AG09319 (cell line): ENCODE data around the gene DNAJC5.

Experiments
- DNase-seq: peaks from one replicate; pipeline ENCODE4 v3.0.0-alpha.2; 2010; ENCODE audit warnings: low read depth; ENCODE audit errors: extremely low read depth
- TF ChIP-seq, protein P1 (sequence below): IDR thresholded peaks from 2 replicates; pipeline ENCODE4 v1.5.1; 2011; ENCODE audit warnings: low read depth, mild to moderate bottlenecking, inconsistent platforms, low read length, moderate library complexity

Gene DNAJC5

GRCh38 chr20:63962426-63963347 is 67.8 kb downstream of the DNAJC5 start:
- TF ChIP-seq, protein P1, sequence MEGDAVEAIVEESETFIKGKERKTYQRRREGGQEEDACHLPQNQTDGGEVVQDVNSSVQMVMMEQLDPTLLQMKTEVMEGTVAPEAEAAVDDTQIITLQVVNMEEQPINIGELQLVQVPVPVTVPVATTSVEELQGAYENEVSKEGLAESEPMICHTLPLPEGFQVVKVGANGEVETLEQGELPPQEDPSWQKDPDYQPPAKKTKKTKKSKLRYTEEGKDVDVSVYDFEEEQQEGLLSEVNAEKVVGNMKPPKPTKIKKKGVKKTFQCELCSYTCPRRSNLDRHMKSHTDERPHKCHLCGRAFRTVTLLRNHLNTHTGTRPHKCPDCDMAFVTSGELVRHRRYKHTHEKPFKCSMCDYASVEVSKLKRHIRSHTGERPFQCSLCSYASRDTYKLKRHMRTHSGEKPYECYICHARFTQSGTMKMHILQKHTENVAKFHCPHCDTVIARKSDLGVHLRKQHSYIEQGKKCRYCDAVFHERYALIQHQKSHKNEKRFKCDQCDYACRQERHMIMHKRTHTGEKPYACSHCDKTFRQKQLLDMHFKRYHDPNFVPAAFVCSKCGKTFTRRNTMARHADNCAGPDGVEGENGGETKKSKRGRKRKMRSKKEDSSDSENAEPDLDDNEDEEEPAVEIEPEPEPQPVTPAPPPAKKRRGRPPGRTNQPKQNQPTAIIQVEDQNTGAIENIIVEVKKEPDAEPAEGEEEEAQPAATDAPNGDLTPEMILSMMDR: no peak
- DNase-seq: no peak

GRCh38 chr20:63963348-63963741 is 68.4 kb downstream of the DNAJC5 start:
- no peak for DNase-seq

GRCh38 chr20:63963784-63964301 is 68.9 kb downstream of the DNAJC5 start:
- no peak for DNase-seq
- TF ChIP-seq, protein P1: no peak

More at GRCh38 chr20:63963348-63963741, 68.4 kb downstream of the DNAJC5 start:
- TF ChIP-seq, protein P1: no peak

- TF ChIP-seq, protein P1: no peak
- DNase-seq: no peak
These were observed 69.5 kb downstream of the DNAJC5 start for GRCh38 chr20:63964412-63964811.

DNA sequence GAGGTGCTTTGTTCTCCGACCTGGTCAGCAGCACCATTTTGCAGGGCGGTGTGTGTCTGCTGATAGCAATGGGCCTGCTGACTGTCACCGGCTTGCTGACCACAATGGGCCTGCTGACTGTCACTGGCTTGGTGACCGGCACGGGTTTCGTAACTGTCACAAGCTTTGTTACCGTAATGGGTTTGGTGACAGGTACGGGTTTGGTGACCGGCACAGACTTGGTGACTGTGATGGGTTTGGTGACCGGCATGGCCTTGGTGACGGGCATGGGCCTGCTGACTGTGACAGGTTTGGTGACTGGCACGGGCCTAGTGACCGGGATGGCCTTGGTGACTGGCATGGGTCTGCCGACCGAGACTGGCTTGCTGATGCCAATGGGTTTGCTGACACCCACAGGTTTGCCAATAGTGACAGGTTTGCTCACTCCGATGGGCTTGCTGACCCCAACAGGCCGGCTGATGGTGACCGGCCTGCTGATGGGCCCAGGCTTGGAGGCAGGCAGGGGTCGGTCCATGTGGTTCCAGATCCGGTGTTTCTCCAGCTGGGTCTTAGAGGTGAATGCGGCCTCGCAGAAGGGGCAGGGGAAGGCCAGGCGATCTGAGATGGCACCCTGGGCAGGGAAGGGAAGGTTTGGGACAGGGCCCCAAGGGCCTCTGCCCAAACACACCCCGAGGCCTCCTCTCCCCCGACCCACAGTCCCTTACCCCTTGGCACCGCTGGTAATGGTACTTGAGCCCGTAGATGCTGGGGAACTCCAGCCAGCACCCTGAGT is 71.4 kb downstream of the DNAJC5 start:
- DNase-seq: no peak
- TF ChIP-seq, protein P1: no peak

DNA sequence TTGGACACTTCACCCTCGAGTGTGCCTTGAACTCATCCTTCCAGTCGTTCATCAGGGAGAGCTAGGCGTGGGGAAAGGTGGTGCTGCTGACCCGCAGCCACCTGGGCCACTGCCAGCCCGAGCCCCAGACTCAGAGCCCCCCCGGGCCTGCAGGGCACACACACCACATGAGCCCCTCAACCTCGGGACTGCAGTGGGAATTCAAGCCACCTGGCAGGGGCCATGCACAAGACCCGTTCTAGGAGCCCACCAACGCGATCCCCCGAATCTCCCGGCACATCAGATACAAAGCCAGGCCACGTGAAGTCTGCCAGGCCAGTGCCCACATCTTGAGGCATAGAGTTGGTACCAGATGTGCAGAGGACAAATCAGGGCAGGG is 72.0 kb downstream of the DNAJC5 start:
- DNase-seq: no peak
- TF ChIP-seq, protein P1: no peak
